HUES48 (cell line): ENCODE measurements around the gene TMTC2.
A peak's percentile ranks its signal among the peaks of the same experiment; 100 is the strongest.

Experiments
- H3K27ac ChIP-seq: one replicate; pipeline ENCODE4 v1.7.0; 2013; ENCODE audit warnings: low read depth, low read length, inconsistent platforms
- H3K27me3 ChIP-seq: 2 replicates; pipeline ENCODE4 v1.6.1; 2013; ENCODE audit warnings: mild to moderate bottlenecking, low read length; ENCODE audit not compliant: control insufficient read depth, insufficient read depth
- H3K36me3 ChIP-seq: 2 replicates; pipeline ENCODE4 v1.6.1; 2013; ENCODE audit warnings: low read length; ENCODE audit not compliant: control insufficient read depth, insufficient read depth
- H3K4me1 ChIP-seq: 2 replicates; pipeline ENCODE4 v1.6.1; 2013; ENCODE audit warnings: mild to moderate bottlenecking, low read length; ENCODE audit not compliant: control insufficient read depth, insufficient read depth
- H3K4me3 ChIP-seq: 2 replicates; pipeline ENCODE4 v1.5.1; 2013; ENCODE audit warnings: mild to moderate bottlenecking, low read depth, low read length
- H3K9ac ChIP-seq: 2 replicates; pipeline ENCODE4 v1.6.1; 2013; ENCODE audit warnings: mild to moderate bottlenecking, low read depth, low read length, moderate library complexity
- H3K9me3 ChIP-seq: 2 replicates; pipeline ENCODE4 v1.6.1; 2013; ENCODE audit warnings: low read length; ENCODE audit not compliant: control insufficient read depth, insufficient read depth

The TMTC2 gene

GRCh38 chr12:82682851-82683261 lies 3.9 kb upstream of the TMTC2 start:
- no peak overlapping the region for H3K4me3 ChIP-seq
- no peaks in the 10 kb centered on the region for H3K36me3 ChIP-seq
- no peaks in the 10 kb centered on the region for H3K9me3 ChIP-seq
- peaks cover 6% of the 10 kb centered on the region; the same call in 1 of the 2 replicates for H3K27me3 ChIP-seq
- H3K4me1 ChIP-seq: no peaks in the 10 kb centered on the region; the same call in 1 of the 2 replicates
- no peak overlapping the region for H3K27ac ChIP-seq
- no peak overlapping the region for H3K9ac ChIP-seq

DNA sequence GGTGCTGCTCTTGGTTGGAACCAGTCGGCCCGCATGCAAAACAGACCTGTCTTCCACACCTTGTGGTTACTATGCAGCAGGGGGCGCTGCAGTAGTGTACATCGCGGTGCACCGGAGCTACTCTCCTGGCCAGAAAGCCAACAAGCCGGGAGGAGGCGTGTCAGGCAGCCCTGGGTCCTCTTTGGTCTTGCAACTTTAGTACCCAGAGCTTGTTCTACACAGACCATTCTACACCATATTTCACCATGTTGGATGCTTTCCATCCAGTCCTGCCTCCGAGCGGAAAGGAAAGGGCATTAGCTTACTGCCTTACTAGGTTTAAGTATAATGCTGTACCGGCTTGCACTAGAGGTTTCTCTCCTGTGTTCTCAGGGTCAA lies 927 bp upstream of the TMTC2 start:
- H3K4me3 ChIP-seq: peak overlapping the region; percentile 73
- no peaks in the 10 kb centered on the region for H3K36me3 ChIP-seq
- H3K27ac ChIP-seq: peak overlapping the region; percentile 14
- no peaks in the 10 kb centered on the region for H3K9me3 ChIP-seq
- no peak overlapping the region for H3K9ac ChIP-seq
- H3K27me3 ChIP-seq: peaks cover 17% of the 10 kb centered on the region
- peaks cover 13% of the 10 kb centered on the region for H3K4me1 ChIP-seq

DNA sequence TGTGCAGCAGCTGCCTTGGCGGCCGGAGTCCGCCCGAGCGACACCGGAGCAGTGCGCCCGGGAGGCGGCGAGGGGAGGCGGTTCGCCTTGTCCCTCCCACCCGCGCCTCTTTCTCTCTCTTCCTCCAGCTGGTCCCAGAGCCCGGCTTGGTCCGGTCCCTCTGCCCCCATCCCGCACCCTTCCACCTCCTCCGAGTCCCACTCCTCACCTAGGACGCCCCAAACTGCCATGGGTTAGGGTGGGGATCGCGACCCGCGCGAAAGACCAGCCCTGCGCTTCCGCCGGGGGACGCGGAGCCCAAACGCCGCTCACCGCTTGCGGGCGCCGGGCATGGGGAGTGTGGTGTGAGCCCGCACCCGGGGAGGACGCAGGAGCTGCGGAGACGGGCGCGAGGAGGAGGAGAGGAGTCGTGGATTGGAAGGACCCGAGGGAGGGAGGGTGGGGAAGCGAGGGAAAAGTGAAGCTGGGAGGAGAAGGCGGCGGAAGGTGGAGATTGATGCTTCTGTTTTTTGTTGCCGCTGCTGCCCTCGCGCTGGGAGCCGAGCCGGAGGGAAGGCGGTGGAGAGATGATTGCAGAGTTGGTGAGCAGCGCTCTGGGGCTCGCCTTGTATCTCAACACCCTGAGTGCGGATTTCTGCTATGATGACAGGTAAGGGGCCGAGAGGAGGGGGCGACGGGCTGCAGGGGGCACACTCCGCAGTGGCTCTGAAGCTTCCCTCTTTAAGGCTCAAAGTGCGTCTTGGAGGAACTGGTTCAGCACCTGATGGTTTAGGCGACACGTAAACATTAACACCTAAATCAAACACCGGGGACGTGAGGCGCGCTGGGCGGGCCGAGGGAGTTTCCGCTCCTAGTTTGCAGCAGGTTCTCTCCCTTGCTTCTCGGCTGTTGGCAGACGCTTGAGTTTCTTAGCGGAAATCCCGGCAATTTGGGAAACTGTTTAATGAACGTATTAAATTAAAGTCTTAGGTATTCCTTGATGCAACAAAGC lies 610 bp downstream of the TMTC2 start:
- Histone ChIP-seq H3K4me3 (peak overlapping the region; percentile 73), H3K9me3 (no peaks in the 10 kb centered on the region), H3K27me3 (peaks cover 17% of the 10 kb centered on the region), H3K27ac (peak overlapping the region; percentile 40), H3K4me1 (peaks cover 13% of the 10 kb centered on the region), H3K9ac (peak overlapping the region; percentile 52; the same call in 1 of the 2 replicates), H3K36me3 (0 out of 2 replicates have a peak, but pooled peaks cover 4% of the 10 kb centered on the region)

- Histone ChIP-seq H3K9me3 (no peaks in the 10 kb centered on the region), H3K4me1 (peaks cover 13% of the 10 kb centered on the region), H3K36me3 (0 out of 2 replicates have a peak, but pooled peaks cover 4% of the 10 kb centered on the region), H3K4me3 (peak overlapping the region; percentile 73), H3K27ac (no peak overlapping the region), H3K27me3 (peaks cover 17% of the 10 kb centered on the region), H3K9ac (no peak overlapping the region)
Observed at GRCh38 chr12:82688035-82688501, 1.4 kb downstream of the TMTC2 start.

DNA sequence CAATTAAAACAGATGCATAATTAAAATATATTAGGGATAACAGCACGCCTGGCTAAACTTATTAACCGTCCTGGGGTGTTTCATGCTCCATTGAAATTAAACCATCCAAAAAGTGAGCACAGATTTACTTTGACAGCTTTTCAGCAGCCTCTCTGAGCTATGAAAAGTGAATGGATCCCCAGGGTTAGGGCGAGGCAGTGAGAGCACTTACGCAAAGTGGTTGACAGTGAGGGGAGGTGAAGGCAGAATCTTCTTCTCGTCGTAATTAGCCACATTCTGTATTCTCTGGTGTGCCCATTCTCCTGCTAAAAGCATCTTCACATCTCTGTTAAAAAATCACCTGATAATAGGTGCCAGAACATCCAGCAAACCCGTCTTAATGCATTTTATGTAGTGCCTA lies 1.9 kb downstream of the TMTC2 start:
- Histone ChIP-seq H3K4me1 (peaks cover 13% of the 10 kb centered on the region), H3K36me3 (peaks cover 7% of the 10 kb centered on the region; the same call in 1 of the 2 replicates), H3K9ac (no peak overlapping the region), H3K27me3 (peaks cover 17% of the 10 kb centered on the region), H3K27ac (no peak overlapping the region), H3K4me3 (peak overlapping the region; percentile 73), H3K9me3 (no peaks in the 10 kb centered on the region)

- Histone ChIP-seq H3K4me3 (no peak overlapping the region), H3K9me3 (no peaks in the 10 kb centered on the region), H3K4me1 (peaks cover 13% of the 10 kb centered on the region), H3K27ac (no peak overlapping the region), H3K27me3 (peaks cover 17% of the 10 kb centered on the region), H3K9ac (no peak overlapping the region), H3K36me3 (peaks cover 7% of the 10 kb centered on the region; the same call in 1 of the 2 replicates)
Observed at GRCh38 chr12:82690006-82690405, 3.3 kb downstream of the TMTC2 start.

DNA sequence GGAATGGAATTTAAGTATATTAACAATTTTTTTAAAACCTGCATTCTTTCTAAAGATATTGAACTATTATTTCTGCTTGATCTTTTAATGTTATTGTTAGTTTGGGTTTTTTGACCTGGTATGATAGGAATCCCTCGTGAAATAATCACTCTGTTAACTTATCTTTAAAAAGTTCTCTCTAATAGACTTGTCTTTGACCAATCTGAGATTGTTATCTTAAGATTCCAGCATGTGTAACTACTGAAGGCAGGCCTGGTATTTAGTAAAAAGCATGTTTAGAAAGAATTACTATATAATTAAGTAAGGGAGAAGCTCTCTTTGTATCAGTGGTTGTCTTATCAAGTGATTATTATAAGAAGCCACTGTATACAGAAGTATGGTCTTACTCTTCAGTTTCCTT lies 4.8 kb downstream of the TMTC2 start:
- Histone ChIP-seq H3K4me1 (peaks cover 13% of the 10 kb centered on the region), H3K9me3 (no peaks in the 10 kb centered on the region), H3K36me3 (peaks cover 7% of the 10 kb centered on the region; the same call in 1 of the 2 replicates), H3K4me3 (no peak overlapping the region), H3K27ac (no peak overlapping the region), H3K27me3 (peaks cover 11% of the 10 kb centered on the region; the same call in 1 of the 2 replicates), H3K9ac (no peak overlapping the region)

- H3K27me3 ChIP-seq: no peaks in the 10 kb centered on the region
- H3K4me1 ChIP-seq: no peaks in the 10 kb centered on the region
- no peak overlapping the region for H3K27ac ChIP-seq
Observed at GRCh38 chr12:82694276-82694675, 7.6 kb downstream of the TMTC2 start.

DNA sequence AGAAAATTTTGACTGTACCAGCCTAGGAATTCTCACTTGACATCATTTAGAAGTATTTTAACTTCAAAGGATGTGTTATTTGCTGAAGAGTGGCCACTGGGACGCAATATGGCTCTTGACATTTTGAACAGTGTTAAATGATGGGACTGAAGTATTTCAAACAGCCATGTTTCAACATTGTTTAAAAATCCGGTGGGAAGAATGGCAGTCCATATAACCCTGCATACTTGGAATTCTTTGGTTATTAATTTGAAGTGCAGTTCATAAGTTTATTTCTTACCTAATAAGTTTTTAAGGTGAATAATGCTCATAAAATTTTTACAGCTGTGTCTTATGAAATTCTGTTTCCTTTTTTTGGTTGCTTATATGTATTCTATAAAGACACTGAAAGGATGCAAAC lies 8.3 kb downstream of the TMTC2 start:
- Histone ChIP-seq H3K36me3 (peaks cover 7% of the 10 kb centered on the region; the same call in 1 of the 2 replicates), H3K9me3 (no peaks in the 10 kb centered on the region), H3K27me3 (no peaks in the 10 kb centered on the region), H3K4me1 (no peaks in the 10 kb centered on the region), H3K27ac (no peak overlapping the region), H3K4me3 (no peak overlapping the region), H3K9ac (no peak overlapping the region)

More at GRCh38 chr12:82694276-82694675, 7.6 kb downstream of the TMTC2 start:
- Histone ChIP-seq H3K4me3 (no peak overlapping the region), H3K9ac (no peak overlapping the region), H3K36me3 (peaks cover 7% of the 10 kb centered on the region; the same call in 1 of the 2 replicates), H3K9me3 (no peaks in the 10 kb centered on the region)

DNA sequence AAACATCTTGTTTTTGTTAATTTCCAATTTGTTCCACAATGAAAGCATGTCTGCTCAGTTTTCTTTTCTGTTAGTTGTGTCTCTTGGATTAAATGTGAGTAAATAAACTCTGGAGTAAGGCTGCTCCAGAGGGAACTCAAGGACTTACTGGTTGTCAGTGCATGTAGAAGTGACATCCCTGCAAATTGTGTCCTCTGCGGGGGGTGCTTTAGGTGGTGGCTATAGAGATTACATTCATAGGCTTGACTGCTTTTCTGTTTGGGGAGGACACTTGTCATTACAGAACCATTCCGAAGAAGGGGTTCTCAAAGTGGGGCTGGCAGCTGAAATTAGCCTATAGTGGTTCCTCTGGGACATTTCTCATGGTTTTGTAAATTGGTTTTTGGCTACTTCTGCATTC lies 8.8 kb downstream of the TMTC2 start:
- Histone ChIP-seq H3K27me3 (no peaks in the 10 kb centered on the region), H3K9me3 (no peaks in the 10 kb centered on the region), H3K4me3 (no peak overlapping the region), H3K9ac (no peak overlapping the region), H3K36me3 (peaks cover 7% of the 10 kb centered on the region; the same call in 1 of the 2 replicates), H3K27ac (no peak overlapping the region), H3K4me1 (no peaks in the 10 kb centered on the region)

GRCh38 chr12:82696543-82696942 lies 9.8 kb downstream of the TMTC2 start:
- peaks cover 7% of the 10 kb centered on the region; the same call in 1 of the 2 replicates for H3K36me3 ChIP-seq
- H3K27me3 ChIP-seq: no peaks in the 10 kb centered on the region
- H3K27ac ChIP-seq: no peak overlapping the region
- no peak overlapping the region for H3K4me3 ChIP-seq
- no peak overlapping the region for H3K9ac ChIP-seq
- no peaks in the 10 kb centered on the region for H3K4me1 ChIP-seq
- H3K9me3 ChIP-seq: no peaks in the 10 kb centered on the region
